SW 1271 (cell line): ENCODE results near the gene RAP1GAP2.

ENCODE experiments used
- DNase-seq, 2 experiments: peaks; one replicate each; lab custom pipeline; 2025; lab: John Stamatoyannopoulos, UW

RAP1GAP2 gene

GRCh38 chr17:2853283-2854142, 57.3 kb downstream of the RAP1GAP2 start:
- peak in 1 of 2 experiments; percentile 13 for DNase-seq

GRCh38 chr17:2854143-2855055, 58.2 kb downstream of the RAP1GAP2 start:
- DNase-seq, result no peak

GRCh38 chr17:2855063-2855600, 58.9 kb downstream of the RAP1GAP2 start:
- DNase-seq, result no peak

GRCh38 chr17:2856727-2857126, 60.5 kb downstream of the RAP1GAP2 start:
- DNase-seq, result no peak

GRCh38 chr17:2860045-2860444, 63.8 kb downstream of the RAP1GAP2 start:
- no peak for DNase-seq

GRCh38 chr17:2860883-2861282, 64.6 kb downstream of the RAP1GAP2 start:
- no peak for DNase-seq

- no peak for DNase-seq
Observed at GRCh38 chr17:2862197-2862596, 66.0 kb downstream of the RAP1GAP2 start.

GRCh38 chr17:2863204-2863603, 67.0 kb downstream of the RAP1GAP2 start:
- no peak for DNase-seq

- no peak for DNase-seq
Observed at GRCh38 chr17:2865228-2865627, 69.0 kb downstream of the RAP1GAP2 start.

GRCh38 chr17:2867441-2868424, 71.5 kb downstream of the RAP1GAP2 start:
- no peak for DNase-seq

- DNase-seq, result no peak
Observed at GRCh38 chr17:2869604-2870003, 73.4 kb downstream of the RAP1GAP2 start.

- DNase-seq, result no peak
Observed at GRCh38 chr17:2871205-2871604, 75.0 kb downstream of the RAP1GAP2 start.

GRCh38 chr17:2871720-2872119, 75.5 kb downstream of the RAP1GAP2 start:
- no peak for DNase-seq

- no peak for DNase-seq
Observed at GRCh38 chr17:2872282-2872681, 76.0 kb downstream of the RAP1GAP2 start.

- no peak for DNase-seq
Observed at GRCh38 chr17:2874189-2874686, 78.0 kb downstream of the RAP1GAP2 start.

- no peak for DNase-seq
Observed at GRCh38 chr17:2875608-2876007, 79.4 kb downstream of the RAP1GAP2 start.

GRCh38 chr17:2876467-2876866, 80.2 kb downstream of the RAP1GAP2 start:
- DNase-seq, result no peak

- no peak for DNase-seq
Observed at GRCh38 chr17:2878751-2879254, 82.6 kb downstream of the RAP1GAP2 start.

- no peak for DNase-seq
Observed at GRCh38 chr17:2880050-2880449, 83.8 kb downstream of the RAP1GAP2 start.

GRCh38 chr17:2881295-2881694, 85.1 kb downstream of the RAP1GAP2 start:
- no peak for DNase-seq
